ENCODE results near the gene TRIP4.

DNA sequence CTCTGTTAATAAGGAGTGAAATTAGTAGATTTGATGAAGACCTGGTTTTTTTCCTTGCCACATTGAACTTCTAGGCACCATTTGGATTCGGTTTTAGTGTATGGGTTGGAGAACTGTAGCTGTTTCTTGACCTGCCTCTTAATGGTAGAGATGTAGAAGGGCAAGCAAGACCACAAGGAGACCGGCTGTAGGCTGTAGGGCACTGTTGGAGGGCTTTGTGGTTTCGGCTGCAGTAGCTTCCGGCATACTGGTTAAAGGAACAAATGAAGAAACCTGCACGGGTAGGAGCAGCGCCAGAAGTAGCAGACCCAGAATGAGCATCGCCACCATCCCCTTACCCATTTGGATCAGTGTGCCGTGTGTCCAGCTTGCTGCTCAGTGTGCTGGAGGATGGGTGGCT, 14.3 kb upstream of the TRIP4 start:
- TF ChIP-seq, protein P1, sequence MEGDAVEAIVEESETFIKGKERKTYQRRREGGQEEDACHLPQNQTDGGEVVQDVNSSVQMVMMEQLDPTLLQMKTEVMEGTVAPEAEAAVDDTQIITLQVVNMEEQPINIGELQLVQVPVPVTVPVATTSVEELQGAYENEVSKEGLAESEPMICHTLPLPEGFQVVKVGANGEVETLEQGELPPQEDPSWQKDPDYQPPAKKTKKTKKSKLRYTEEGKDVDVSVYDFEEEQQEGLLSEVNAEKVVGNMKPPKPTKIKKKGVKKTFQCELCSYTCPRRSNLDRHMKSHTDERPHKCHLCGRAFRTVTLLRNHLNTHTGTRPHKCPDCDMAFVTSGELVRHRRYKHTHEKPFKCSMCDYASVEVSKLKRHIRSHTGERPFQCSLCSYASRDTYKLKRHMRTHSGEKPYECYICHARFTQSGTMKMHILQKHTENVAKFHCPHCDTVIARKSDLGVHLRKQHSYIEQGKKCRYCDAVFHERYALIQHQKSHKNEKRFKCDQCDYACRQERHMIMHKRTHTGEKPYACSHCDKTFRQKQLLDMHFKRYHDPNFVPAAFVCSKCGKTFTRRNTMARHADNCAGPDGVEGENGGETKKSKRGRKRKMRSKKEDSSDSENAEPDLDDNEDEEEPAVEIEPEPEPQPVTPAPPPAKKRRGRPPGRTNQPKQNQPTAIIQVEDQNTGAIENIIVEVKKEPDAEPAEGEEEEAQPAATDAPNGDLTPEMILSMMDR (IDR thresholded peaks at IDR 0.05): no peak
- no peak for TF ChIP-seq ZFX (IDR thresholded peaks at IDR 0.05; ENCODE audit: borderline replicate concordance)
